ENCODE results near the gene MZT2A. TPM values are rescaled to one million over a fixed set of nuclear protein-coding genes. Genes with fewer than 3 reads are reported as not detected.
"Not testable (repeated sequence)": the region's sequence is repeated elsewhere in the genome, so short reads cannot be mapped to it uniquely, and the experiment has no call there.

MZT2A gene
- total RNA-seq, 1 experiment from 2014 or later = 202 TPM

GRCh38 chr2:131525256-131525655 lies 33.1 kb upstream of the MZT2A start:
- H3K9ac ChIP-seq (ENCODE audit: low read length); H4K20me1 ChIP-seq (ENCODE audit: low read length); DNase-seq; H3K4me1 ChIP-seq (ENCODE audit: insufficient read depth, low read length); ATAC-seq; H3F3A ChIP-seq (ENCODE audit: low read length, unreplicated experiment); POLR2A ChIA-PET (ENCODE audit: unreplicated experiment); BruUV-seq (replicated peaks); H3K79me2 ChIP-seq (ENCODE audit: low read length); CTCF ChIA-PET; H3K27ac ChIP-seq (ENCODE audit: low read length); H3K36me3 ChIP-seq (ENCODE audit: low read depth, low read length); H3K4me3 ChIP-seq (ENCODE audit: low read length); H3K4me2 ChIP-seq (ENCODE audit: low read length); H3K9me2 ChIP-seq (replicated peaks; ENCODE audit: low read length); H3K27me3 ChIP-seq (ENCODE audit: low read length); H3K9me3 ChIP-seq (ENCODE audit: low read length); H2AFZ ChIP-seq (ENCODE audit: low read length): not testable (repeated sequence)
- intact Hi-C loops (cut with micrococcal nuclease) = loop anchor here (5.0 kb wide), 1 partner anchor 33 kb away; the partner anchor contains the start of gene MZT2A

- no peaks in the 10 kb centered on the region for H3K9me3 ChIP-seq (ENCODE audit: low read length)
- intact Hi-C loops (cut with micrococcal nuclease) = no loop called here
- ATAC-seq (no peak), DNase-seq (no peak)
- CTCF ChIA-PET = no interaction called here
- TF ChIP-seq CTCF (conservative IDR thresholded peaks at IDR 0.05; ENCODE audit: low read depth, low read length) (no peak), EZH2 (IDR thresholded peaks at IDR 0.05; ENCODE audit: low read length, unreplicated experiment) (no peak), EZH2phosphoT487 (IDR thresholded peaks at IDR 0.05; ENCODE audit: borderline replicate concordance, low read length) (no peak)
- H2AFZ ChIP-seq (ENCODE audit: low read length) = no peak overlapping the region
- POLR2A ChIA-PET (ENCODE audit: unreplicated experiment) = no interaction called here
- H3K4me2 ChIP-seq (ENCODE audit: low read length) = no peak overlapping the region
- no peak overlapping the region for H3K9ac ChIP-seq (ENCODE audit: low read length)
- H3K9me2 ChIP-seq (replicated peaks; ENCODE audit: low read length) = no peaks in the 10 kb centered on the region
- H4K20me1 ChIP-seq (ENCODE audit: low read length) = no peaks in the 10 kb centered on the region
- H3K4me3 ChIP-seq (ENCODE audit: low read length) = no peak overlapping the region
- BruUV-seq (replicated peaks) = no TSS peak
- no peaks in the 10 kb centered on the region for H3K79me2 ChIP-seq (ENCODE audit: low read length)
- H3K27me3 ChIP-seq (ENCODE audit: low read length) = no peaks in the 10 kb centered on the region
- H3F3A ChIP-seq (ENCODE audit: low read length, unreplicated experiment) = no peaks in the 10 kb centered on the region
- no peaks in the 10 kb centered on the region for H3K4me1 ChIP-seq (ENCODE audit: insufficient read depth, low read length)
- no peaks in the 10 kb centered on the region for H3K36me3 ChIP-seq (ENCODE audit: low read depth, low read length)
- no peak overlapping the region for H3K27ac ChIP-seq (ENCODE audit: low read length)
These were observed 30.0 kb upstream of the MZT2A start for GRCh38 chr2:131521961-131522781.

GRCh38 chr2:131521524-131521923 lies 29.3 kb upstream of the MZT2A start:
- H3K36me3 ChIP-seq (ENCODE audit: low read depth, low read length); H3K79me2 ChIP-seq (ENCODE audit: low read length); H3K4me3 ChIP-seq (ENCODE audit: low read length); intact Hi-C loops (cut with micrococcal nuclease); H3K27ac ChIP-seq (ENCODE audit: low read length); H3K9me3 ChIP-seq (ENCODE audit: low read length); H3F3A ChIP-seq (ENCODE audit: low read length, unreplicated experiment); H3K9me2 ChIP-seq (replicated peaks; ENCODE audit: low read length); H4K20me1 ChIP-seq (ENCODE audit: low read length); DNase-seq; CTCF ChIA-PET; H3K4me2 ChIP-seq (ENCODE audit: low read length); BruUV-seq (replicated peaks); ATAC-seq; POLR2A ChIA-PET (ENCODE audit: unreplicated experiment); H3K4me1 ChIP-seq (ENCODE audit: insufficient read depth, low read length); H3K9ac ChIP-seq (ENCODE audit: low read length); H3K27me3 ChIP-seq (ENCODE audit: low read length); H2AFZ ChIP-seq (ENCODE audit: low read length): not testable (repeated sequence)

- Histone ChIP-seq H3K4me3 (ENCODE audit: low read length) (no peak overlapping the region), H3K4me2 (ENCODE audit: low read length) (no peak overlapping the region), H3K9ac (ENCODE audit: low read length) (no peak overlapping the region), H3F3A (ENCODE audit: low read length, unreplicated experiment) (no peaks in the 10 kb centered on the region), H3K9me2 (replicated peaks; ENCODE audit: low read length) (no peaks in the 10 kb centered on the region), H3K27me3 (ENCODE audit: low read length) (no peaks in the 10 kb centered on the region), H3K36me3 (ENCODE audit: low read depth, low read length) (no peaks in the 10 kb centered on the region), H3K79me2 (ENCODE audit: low read length) (no peaks in the 10 kb centered on the region), H3K27ac (ENCODE audit: low read length) (no peak overlapping the region), H3K9me3 (ENCODE audit: low read length) (no peaks in the 10 kb centered on the region), H2AFZ (ENCODE audit: low read length) (no peak overlapping the region), H4K20me1 (ENCODE audit: low read length) (no peaks in the 10 kb centered on the region), H3K4me1 (ENCODE audit: insufficient read depth, low read length) (no peaks in the 10 kb centered on the region)
- CTCF ChIA-PET = no interaction called here
- intact Hi-C loops (cut with micrococcal nuclease) = no loop called here
- no peak for ATAC-seq
- TF ChIP-seq CTCF (conservative IDR thresholded peaks at IDR 0.05; ENCODE audit: low read depth, low read length) (no peak), EZH2 (IDR thresholded peaks at IDR 0.05; ENCODE audit: low read length, unreplicated experiment) (no peak), EZH2phosphoT487 (IDR thresholded peaks at IDR 0.05; ENCODE audit: borderline replicate concordance, low read length) (no peak)
- no peak for DNase-seq
- POLR2A ChIA-PET (ENCODE audit: unreplicated experiment) = no interaction called here
- BruUV-seq (replicated peaks) = no TSS peak
These were observed 28.3 kb upstream of the MZT2A start for GRCh38 chr2:131520526-131520925.

GRCh38 chr2:131519871-131520470 lies 27.8 kb upstream of the MZT2A start:
- H3K27me3 ChIP-seq (ENCODE audit: low read length); POLR2A ChIA-PET (ENCODE audit: unreplicated experiment); H3K79me2 ChIP-seq (ENCODE audit: low read length); H2AFZ ChIP-seq (ENCODE audit: low read length); ATAC-seq; H3F3A ChIP-seq (ENCODE audit: low read length, unreplicated experiment); DNase-seq; H3K27ac ChIP-seq (ENCODE audit: low read length); BruUV-seq (replicated peaks); H3K9ac ChIP-seq (ENCODE audit: low read length); H3K4me2 ChIP-seq (ENCODE audit: low read length); H3K9me2 ChIP-seq (replicated peaks; ENCODE audit: low read length); H3K4me1 ChIP-seq (ENCODE audit: insufficient read depth, low read length); H3K36me3 ChIP-seq (ENCODE audit: low read depth, low read length); CTCF ChIA-PET; H3K4me3 ChIP-seq (ENCODE audit: low read length); H3K9me3 ChIP-seq (ENCODE audit: low read length); H4K20me1 ChIP-seq (ENCODE audit: low read length); intact Hi-C loops (cut with micrococcal nuclease): not testable (repeated sequence)

All from PC-3 (cell line).